ENCODE results near the gene PCDHGA7.
A peak's percentile ranks its signal among the peaks of the same experiment; 100 is the strongest.
"Not testable (repeated sequence)": the region's sequence is repeated elsewhere in the genome, so short reads cannot be mapped to it uniquely, and the experiment has no call there.

Gene PCDHGA7

GRCh38 chr5:141392429-141393198 lies 10.1 kb downstream of the PCDHGA7 start, which contains the start of gene PCDHGA8:
Gene PCDHGA8 (plus strand): TSS chr5:141392633. CDS start chr5:141392814, 181 bp downstream.
- Histone ChIP-seq H3K9me3 (ENCODE audit: control insufficient read depth in 1 of 2, low read length in 2 of 2) (peaks cover 59 to 82% of the 10 kb centered on the region in 2 donors), H3K4me3 (ENCODE audit: low read depth in 1 of 2, low read length in 2 of 2) (peak within 1 kb of the TSS in 1 of 2 donors; percentile 73), H3K36me3 (ENCODE audit: control insufficient read depth in 1 of 2, insufficient read depth in 2 of 2, low read length in 2 of 2) (peaks cover 0 to 4% of the 10 kb centered on the region in 2 donors), H3K4me1 (ENCODE audit: control insufficient read depth in 1 of 2, insufficient read depth in 2 of 2, low read length in 2 of 2) (no peaks in the 10 kb centered on the region), H3K27ac (ENCODE audit: low read length) (no peak within 1 kb of the TSS), H3K27me3 (ENCODE audit: low read depth, low read length) (no peaks in the 10 kb centered on the region)

- Histone ChIP-seq H3K27me3 (ENCODE audit: low read depth, low read length) (no peaks in the 10 kb centered on the region), H3K4me1 (ENCODE audit: control insufficient read depth in 1 of 2, insufficient read depth in 2 of 2, low read length in 2 of 2) (no peaks in the 10 kb centered on the region), H3K4me3 (ENCODE audit: low read depth in 1 of 2, low read length in 2 of 2) (peak overlapping the region in 1 of 2 donors; percentile 73), H3K27ac (ENCODE audit: low read length) (no peak overlapping the region), H3K36me3 (ENCODE audit: control insufficient read depth in 1 of 2, insufficient read depth in 2 of 2, low read length in 2 of 2) (peaks cover 0 to 4% of the 10 kb centered on the region in 2 donors), H3K9me3 (ENCODE audit: control insufficient read depth in 1 of 2, low read length in 2 of 2) (peaks cover 57 to 82% of the 10 kb centered on the region in 2 donors)
These were observed 10.7 kb downstream of the PCDHGA7 start for GRCh38 chr5:141393267-141393666.

- H3K9me3 ChIP-seq (ENCODE audit: control insufficient read depth in 1 of 2, low read length in 2 of 2): peaks cover 60 to 82% of the 10 kb centered on the region in 2 donors
- H3K4me1 ChIP-seq (ENCODE audit: control insufficient read depth in 1 of 2, insufficient read depth in 2 of 2, low read length in 2 of 2): not testable (repeated sequence)
These were observed 12.1 kb downstream of the PCDHGA7 start for GRCh38 chr5:141394401-141395187.

GRCh38 chr5:141397756-141398551 lies 15.4 kb downstream of the PCDHGA7 start, which contains the start of gene PCDHGB5:
Gene PCDHGB5 (plus strand): TSS chr5:141397947. CDS start chr5:141398128, 181 bp downstream.
- H3K27ac ChIP-seq (ENCODE audit: low read length); H3K36me3 ChIP-seq (ENCODE audit: control insufficient read depth in 1 of 2, insufficient read depth in 2 of 2, low read length in 2 of 2); H3K4me1 ChIP-seq (ENCODE audit: control insufficient read depth in 1 of 2, insufficient read depth in 2 of 2, low read length in 2 of 2); H3K27me3 ChIP-seq (ENCODE audit: low read depth, low read length): not testable (repeated sequence)
- Histone ChIP-seq H3K9me3 (ENCODE audit: control insufficient read depth in 1 of 2, low read length in 2 of 2) (peaks cover 47 to 77% of the 10 kb centered on the region in 2 donors), H3K4me3 (ENCODE audit: low read depth in 1 of 2, low read length in 2 of 2) (peak within 1 kb of the TSS; percentile 33 to 54)

More at GRCh38 chr5:141394401-141395187, 12.1 kb downstream of the PCDHGA7 start:
- not testable (repeated sequence) for H3K36me3 ChIP-seq (ENCODE audit: control insufficient read depth in 1 of 2, insufficient read depth in 2 of 2, low read length in 2 of 2); H3K27ac ChIP-seq (ENCODE audit: low read length); H3K27me3 ChIP-seq (ENCODE audit: low read depth, low read length)
- peak overlapping the region in 1 of 2 donors; percentile 73 for H3K4me3 ChIP-seq (ENCODE audit: low read depth in 1 of 2, low read length in 2 of 2)

- no peak overlapping the region for H3K27ac ChIP-seq (ENCODE audit: low read length)
- H3K4me1 ChIP-seq (ENCODE audit: control insufficient read depth in 1 of 2, insufficient read depth in 2 of 2, low read length in 2 of 2): peaks cover 0 to 4% of the 10 kb centered on the region in 2 donors
- peak overlapping the region; percentile 33 to 54 for H3K4me3 ChIP-seq (ENCODE audit: low read depth in 1 of 2, low read length in 2 of 2)
- H3K9me3 ChIP-seq (ENCODE audit: control insufficient read depth in 1 of 2, low read length in 2 of 2): peaks cover 46 to 77% of the 10 kb centered on the region in 2 donors
- peaks cover 0 to 4% of the 10 kb centered on the region in 2 donors for H3K36me3 ChIP-seq (ENCODE audit: control insufficient read depth in 1 of 2, insufficient read depth in 2 of 2, low read length in 2 of 2)
- H3K27me3 ChIP-seq (ENCODE audit: low read depth, low read length): no peaks in the 10 kb centered on the region
These were observed 16.1 kb downstream of the PCDHGA7 start for GRCh38 chr5:141398608-141399007.

- H3K4me3 ChIP-seq (ENCODE audit: low read depth in 1 of 2, low read length in 2 of 2): peak overlapping the region in 1 of 2 donors; percentile 54
- peaks cover 0 to 4% of the 10 kb centered on the region in 2 donors for H3K4me1 ChIP-seq (ENCODE audit: control insufficient read depth in 1 of 2, insufficient read depth in 2 of 2, low read length in 2 of 2)
- no peak overlapping the region for H3K27ac ChIP-seq (ENCODE audit: low read length)
- peaks cover 51 to 77% of the 10 kb centered on the region in 2 donors for H3K9me3 ChIP-seq (ENCODE audit: control insufficient read depth in 1 of 2, low read length in 2 of 2)
- H3K27me3 ChIP-seq (ENCODE audit: low read depth, low read length): no peaks in the 10 kb centered on the region
- H3K36me3 ChIP-seq (ENCODE audit: control insufficient read depth in 1 of 2, insufficient read depth in 2 of 2, low read length in 2 of 2): peaks cover 0 to 8% of the 10 kb centered on the region in 2 donors
These were observed 17.2 kb downstream of the PCDHGA7 start for GRCh38 chr5:141399555-141400258.

GRCh38 chr5:141402553-141403243 lies 20.2 kb downstream of the PCDHGA7 start, which contains the start of gene PCDHGA9:
Gene PCDHGA9 (plus strand): TSS chr5:141402778. CDS start chr5:141402953, 175 bp downstream.
- H3K4me3 ChIP-seq (ENCODE audit: low read depth in 1 of 2, low read length in 2 of 2): peak within 1 kb of the TSS; percentile 45 to 68
- H3K4me1 ChIP-seq (ENCODE audit: control insufficient read depth in 1 of 2, insufficient read depth in 2 of 2, low read length in 2 of 2): peaks cover 0 to 4% of the 10 kb centered on the region in 2 donors
- peaks cover 55 to 76% of the 10 kb centered on the region in 2 donors for H3K9me3 ChIP-seq (ENCODE audit: control insufficient read depth in 1 of 2, low read length in 2 of 2)
- no peaks in the 10 kb centered on the region for H3K27me3 ChIP-seq (ENCODE audit: low read depth, low read length)
- peaks cover 0 to 10% of the 10 kb centered on the region in 2 donors for H3K36me3 ChIP-seq (ENCODE audit: control insufficient read depth in 1 of 2, insufficient read depth in 2 of 2, low read length in 2 of 2)
- no peak within 1 kb of the TSS for H3K27ac ChIP-seq (ENCODE audit: low read length)

- no peaks in the 10 kb centered on the region for H3K27me3 ChIP-seq (ENCODE audit: low read depth, low read length)
- peaks cover 0 to 4% of the 10 kb centered on the region in 2 donors for H3K4me1 ChIP-seq (ENCODE audit: control insufficient read depth in 1 of 2, insufficient read depth in 2 of 2, low read length in 2 of 2)
- peak overlapping the region; percentile 5 to 68 for H3K4me3 ChIP-seq (ENCODE audit: low read depth in 1 of 2, low read length in 2 of 2)
- peaks cover 55 to 79% of the 10 kb centered on the region in 2 donors for H3K9me3 ChIP-seq (ENCODE audit: control insufficient read depth in 1 of 2, low read length in 2 of 2)
- H3K27ac ChIP-seq (ENCODE audit: low read length): no peak overlapping the region
- peaks cover 0 to 10% of the 10 kb centered on the region in 2 donors for H3K36me3 ChIP-seq (ENCODE audit: control insufficient read depth in 1 of 2, insufficient read depth in 2 of 2, low read length in 2 of 2)
These were observed 20.8 kb downstream of the PCDHGA7 start for GRCh38 chr5:141403387-141403786.

GRCh38 chr5:141407790-141408505 lies 25.4 kb downstream of the PCDHGA7 start, which contains the start of gene PCDHGB6:
Gene PCDHGB6 (plus strand): TSS chr5:141408021. CDS start chr5:141408203, 182 bp downstream.
- peak within 1 kb of the TSS; percentile 1 to 70 for H3K4me3 ChIP-seq (ENCODE audit: low read depth in 1 of 2, low read length in 2 of 2)
- peaks cover 0 to 13% of the 10 kb centered on the region in 2 donors for H3K36me3 ChIP-seq (ENCODE audit: control insufficient read depth in 1 of 2, insufficient read depth in 2 of 2, low read length in 2 of 2)
- H3K27me3 ChIP-seq (ENCODE audit: low read depth, low read length); H3K4me1 ChIP-seq (ENCODE audit: control insufficient read depth in 1 of 2, insufficient read depth in 2 of 2, low read length in 2 of 2); H3K27ac ChIP-seq (ENCODE audit: low read length): not testable (repeated sequence)
- peaks cover 59 to 79% of the 10 kb centered on the region in 2 donors for H3K9me3 ChIP-seq (ENCODE audit: control insufficient read depth in 1 of 2, low read length in 2 of 2)

Data from muscle layer of duodenum (tissue), 2 donors.